Astrocyte of the cerebellum (primary cell): ENCODE measurements around the gene AMOTL1.

Experiments used
- DNase-seq: peaks from one replicate; pipeline ENCODE4 v3.0.0-alpha.2; 2011; ENCODE audit warnings: low read depth
- H3K4me3 ChIP-seq: 2 replicates; pipeline ENCODE4 v1.5.1; 2011; ENCODE audit warnings: mild to moderate bottlenecking, low read depth, low read length, moderate library complexity
- CTCF ChIP-seq: IDR thresholded peaks from 2 replicates; pipeline ENCODE4 v1.5.1; 2012; ENCODE audit warnings: low read length, low read depth, moderate library complexity, mild to moderate bottlenecking; ENCODE audit errors: missing control alignments
- in situ Hi-C: cut with HindIII; loops from 2 replicates; pipeline ENCODE4 v1.10.0; 2017; ENCODE audit warnings: low sequenced_read_pairs

AMOTL1 gene

GRCh38 chr11:94801866-94802460 lies 33.8 kb downstream of the AMOTL1 start:
- DNase-seq, result no peak
- no peak for TF ChIP-seq CTCF
- in situ Hi-C loops, result no loop called here

GRCh38 chr11:94802501-94802900 lies 34.3 kb downstream of the AMOTL1 start:
- in situ Hi-C loops, result no loop called here
- H3K4me3 ChIP-seq, result no peak overlapping the region
- TF ChIP-seq CTCF, result no peak

More at GRCh38 chr11:94801866-94802460, 33.8 kb downstream of the AMOTL1 start:
- H3K4me3 ChIP-seq, result no peak overlapping the region

GRCh38 chr11:94803491-94803890 lies 35.3 kb downstream of the AMOTL1 start:
- no peak for TF ChIP-seq CTCF
- no peak overlapping the region for H3K4me3 ChIP-seq
- DNase-seq, result no peak
- in situ Hi-C loops, result no loop called here

More at GRCh38 chr11:94802501-94802900, 34.3 kb downstream of the AMOTL1 start:
- DNase-seq, result no peak

- in situ Hi-C loops, result no loop called here
- no peak for DNase-seq
- no peak for TF ChIP-seq CTCF
- no peak overlapping the region for H3K4me3 ChIP-seq
These were observed 36.7 kb downstream of the AMOTL1 start for GRCh38 chr11:94804874-94805273.

- no peak for TF ChIP-seq CTCF
- DNase-seq, result no peak
- in situ Hi-C loops, result no loop called here
- H3K4me3 ChIP-seq, result no peak overlapping the region
These were observed 37.9 kb downstream of the AMOTL1 start for GRCh38 chr11:94806014-94806413.

GRCh38 chr11:94806419-94806818 lies 38.3 kb downstream of the AMOTL1 start:
- DNase-seq, result no peak
- TF ChIP-seq CTCF, result no peak

More at GRCh38 chr11:94806419-94806818, 38.3 kb downstream of the AMOTL1 start:
- in situ Hi-C loops, result no loop called here
- H3K4me3 ChIP-seq, result no peak overlapping the region
